ENCODE data around the gene RTN1.

Gene RTN1

GRCh38 chr14:59811073-59811472 lies 59.5 kb downstream of the RTN1 start:
- Histone ChIP-seq H3K27ac (replicated peaks) (no peak overlapping the region), H3K4me3 (replicated peaks; ENCODE audit: insufficient read depth, low read length) (no peak overlapping the region), H3K27me3 (ENCODE audit: insufficient read depth, poor library complexity, severe bottlenecking) (no peaks in the 10 kb centered on the region)
- DNase-seq (ENCODE audit: low read depth in 1 of 2, low spot score in 1 of 2), result no peak
- TF ChIP-seq SPI1 (IDR thresholded peaks at IDR 0.05; ENCODE audit: borderline replicate concordance, low read depth), result no peak
- TF ChIP-seq POLR2AphosphoS5 (IDR thresholded peaks at IDR 0.05; ENCODE audit: low read depth), result no peak
- TF ChIP-seq GABPA (IDR thresholded peaks at IDR 0.05; ENCODE audit: low read depth), result no peak
- TF ChIP-seq, protein P1, sequence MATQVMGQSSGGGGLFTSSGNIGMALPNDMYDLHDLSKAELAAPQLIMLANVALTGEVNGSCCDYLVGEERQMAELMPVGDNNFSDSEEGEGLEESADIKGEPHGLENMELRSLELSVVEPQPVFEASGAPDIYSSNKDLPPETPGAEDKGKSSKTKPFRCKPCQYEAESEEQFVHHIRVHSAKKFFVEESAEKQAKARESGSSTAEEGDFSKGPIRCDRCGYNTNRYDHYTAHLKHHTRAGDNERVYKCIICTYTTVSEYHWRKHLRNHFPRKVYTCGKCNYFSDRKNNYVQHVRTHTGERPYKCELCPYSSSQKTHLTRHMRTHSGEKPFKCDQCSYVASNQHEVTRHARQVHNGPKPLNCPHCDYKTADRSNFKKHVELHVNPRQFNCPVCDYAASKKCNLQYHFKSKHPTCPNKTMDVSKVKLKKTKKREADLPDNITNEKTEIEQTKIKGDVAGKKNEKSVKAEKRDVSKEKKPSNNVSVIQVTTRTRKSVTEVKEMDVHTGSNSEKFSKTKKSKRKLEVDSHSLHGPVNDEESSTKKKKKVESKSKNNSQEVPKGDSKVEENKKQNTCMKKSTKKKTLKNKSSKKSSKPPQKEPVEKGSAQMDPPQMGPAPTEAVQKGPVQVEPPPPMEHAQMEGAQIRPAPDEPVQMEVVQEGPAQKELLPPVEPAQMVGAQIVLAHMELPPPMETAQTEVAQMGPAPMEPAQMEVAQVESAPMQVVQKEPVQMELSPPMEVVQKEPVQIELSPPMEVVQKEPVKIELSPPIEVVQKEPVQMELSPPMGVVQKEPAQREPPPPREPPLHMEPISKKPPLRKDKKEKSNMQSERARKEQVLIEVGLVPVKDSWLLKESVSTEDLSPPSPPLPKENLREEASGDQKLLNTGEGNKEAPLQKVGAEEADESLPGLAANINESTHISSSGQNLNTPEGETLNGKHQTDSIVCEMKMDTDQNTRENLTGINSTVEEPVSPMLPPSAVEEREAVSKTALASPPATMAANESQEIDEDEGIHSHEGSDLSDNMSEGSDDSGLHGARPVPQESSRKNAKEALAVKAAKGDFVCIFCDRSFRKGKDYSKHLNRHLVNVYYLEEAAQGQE (IDR thresholded peaks at IDR 0.05; ENCODE audit: insufficient replicate concordance, low read depth), result no peak

GRCh38 chr14:59803052-59803540 lies 67.5 kb downstream of the RTN1 start:
- H3K27me3 ChIP-seq (ENCODE audit: insufficient read depth, poor library complexity, severe bottlenecking), result peaks cover 5% of the 10 kb centered on the region
- H3K27ac ChIP-seq (replicated peaks), result no peak overlapping the region
- H3K4me3 ChIP-seq (replicated peaks; ENCODE audit: insufficient read depth, low read length), result no peak overlapping the region
- no peak for DNase-seq (ENCODE audit: low read depth in 1 of 2, low spot score in 1 of 2)
- TF ChIP-seq CTCF (IDR thresholded peaks at IDR 0.05; ENCODE audit: insufficient read depth, low read length) (no peak), SPI1 (IDR thresholded peaks at IDR 0.05; ENCODE audit: borderline replicate concordance, low read depth) (no peak), GABPA (IDR thresholded peaks at IDR 0.05; ENCODE audit: low read depth) (no peak), POLR2AphosphoS5 (IDR thresholded peaks at IDR 0.05; ENCODE audit: low read depth) (no peak)
- TF ChIP-seq, protein P1 (IDR thresholded peaks at IDR 0.05; ENCODE audit: insufficient replicate concordance, low read depth), result no peak

- no peak overlapping the region for H3K4me3 ChIP-seq (replicated peaks; ENCODE audit: insufficient read depth, low read length)
- peaks cover 4% of the 10 kb centered on the region for H3K27me3 ChIP-seq (ENCODE audit: insufficient read depth, poor library complexity, severe bottlenecking)
- no peak overlapping the region for H3K27ac ChIP-seq (replicated peaks)
- no peak for DNase-seq (ENCODE audit: low read depth in 1 of 2, low spot score in 1 of 2)
- TF ChIP-seq, protein P1 (IDR thresholded peaks at IDR 0.05; ENCODE audit: insufficient replicate concordance, low read depth), result no peak
- no peak for TF ChIP-seq CTCF (IDR thresholded peaks at IDR 0.05; ENCODE audit: insufficient read depth, low read length)
- no peak for TF ChIP-seq POLR2AphosphoS5 (IDR thresholded peaks at IDR 0.05; ENCODE audit: low read depth)
- no peak for TF ChIP-seq SPI1 (IDR thresholded peaks at IDR 0.05; ENCODE audit: borderline replicate concordance, low read depth)
- TF ChIP-seq GABPA (IDR thresholded peaks at IDR 0.05; ENCODE audit: low read depth), result no peak
These were observed 82.4 kb downstream of the RTN1 start for GRCh38 chr14:59788176-59788575.

Data from HL-60 (cell line).